Liver (tissue), 9 donors: ENCODE results near the gene SSX3. TPM values are rescaled to one million over a fixed set of nuclear protein-coding genes. Genes with fewer than 3 reads are reported as not detected.
"Not testable (repeated sequence)": the region's sequence is repeated elsewhere in the genome, so short reads cannot be mapped to it uniquely, and the experiment has no call there.

Experiments
- DNase-seq: peaks from one replicate; pipeline ENCODE4 v3.0.0-alpha.2; 2017; ENCODE audit warnings: low spot score
- H3K27ac ChIP-seq, 2 donors: one replicate each; pipeline ENCODE4 v1.7.0; 2013; ENCODE audit warnings: inconsistent platforms in 2 of 2, low read length in 2 of 2, control low read depth in 1 of 2, low read depth in 1 of 2, mild to moderate bottlenecking in 1 of 2
- H3K27me3 ChIP-seq, 4 donors: one replicate each; pipeline versions ENCODE4 v1.6.1 to v1.7.0; 2013; ENCODE audit warnings: low read length in 3 of 4, inconsistent platforms in 1 of 4, mild to moderate bottlenecking in 1 of 4, moderate library complexity in 1 of 4; ENCODE audit not compliant: control insufficient read depth in 4 of 4, insufficient read depth in 4 of 4
- H3K36me3 ChIP-seq, 4 donors: one replicate each; pipeline versions ENCODE4 v1.6.1 to v1.7.0; 2013; ENCODE audit warnings: low read length in 3 of 4, mild to moderate bottlenecking in 3 of 4, low read depth in 1 of 4, moderate library complexity in 1 of 4; ENCODE audit not compliant: control insufficient read depth in 4 of 4, insufficient read depth in 3 of 4
- H3K4me1 ChIP-seq, 4 donors: one replicate each; pipeline versions ENCODE4 v1.6.1 to v1.7.0; 2013; ENCODE audit warnings: low read length in 3 of 4, mild to moderate bottlenecking in 3 of 4, moderate library complexity in 1 of 4; ENCODE audit not compliant: control insufficient read depth in 4 of 4, insufficient read depth in 4 of 4
- H3K4me3 ChIP-seq, 3 donors: one replicate each; pipeline versions ENCODE4 v1.6.1 to v1.7.0; 2013; ENCODE audit warnings: low read length in 3 of 3, control low read depth in 1 of 3, low read depth in 1 of 3, mild to moderate bottlenecking in 1 of 3
- H3K9ac ChIP-seq, 2 donors: one replicate each; pipeline ENCODE4 v1.7.0; 2013; ENCODE audit warnings: low read length in 2 of 2, mild to moderate bottlenecking in 2 of 2, moderate library complexity in 2 of 2, control low read depth in 1 of 2, low read depth in 1 of 2
- H3K9me3 ChIP-seq, 4 donors: one replicate each; pipeline versions ENCODE4 v1.6.1 to v1.7.0; 2013; ENCODE audit warnings: low read length in 3 of 4; ENCODE audit not compliant: control insufficient read depth in 4 of 4
- WGBS: extraction: QIAGEN DNeasy Blood & Tissue Kit; methylation state at CpG from one replicate; pipeline ENCODE4 v1.1.7; 2013; 5-methylcytosine and 5-hydroxymethylcytosine counted together
- polyA plus RNA-seq, 2 donors: library from polyadenylated mRNA; stranded (reverse) in 1 of 2; unstranded in 1 of 2; fragments of 200-250 nt in 1 of 2; fragments of >200 nt in 1 of 2; fragmentation: Nextera tagmentation in 1 of 2; extraction: Ambion mirVana in 1 of 2; gene quantifications; one replicate each; pipeline versions ENCODE4 v1.2.1 to v1.2.3, GENCODE V29; 2013 to 2015
- total RNA-seq, 2 donors: library from RNA; depleted of rRNA; stranded (reverse); fragments of >200 nt; gene quantifications; one replicate each; pipeline ENCODE4 v1.2.3, GENCODE V29; 2014
- donor health status: healthy.
- donor health status: healthy.
- donor health status: healthy.
- donor health status: healthy.
- donor health status: healthy.

The SSX3 gene, protein sequence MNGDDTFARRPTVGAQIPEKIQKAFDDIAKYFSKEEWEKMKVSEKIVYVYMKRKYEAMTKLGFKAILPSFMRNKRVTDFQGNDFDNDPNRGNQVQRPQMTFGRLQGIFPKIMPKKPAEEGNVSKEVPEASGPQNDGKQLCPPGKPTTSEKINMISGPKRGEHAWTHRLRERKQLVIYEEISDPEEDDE
- not detected for total RNA-seq
- not detected for polyA plus RNA-seq

DNA sequence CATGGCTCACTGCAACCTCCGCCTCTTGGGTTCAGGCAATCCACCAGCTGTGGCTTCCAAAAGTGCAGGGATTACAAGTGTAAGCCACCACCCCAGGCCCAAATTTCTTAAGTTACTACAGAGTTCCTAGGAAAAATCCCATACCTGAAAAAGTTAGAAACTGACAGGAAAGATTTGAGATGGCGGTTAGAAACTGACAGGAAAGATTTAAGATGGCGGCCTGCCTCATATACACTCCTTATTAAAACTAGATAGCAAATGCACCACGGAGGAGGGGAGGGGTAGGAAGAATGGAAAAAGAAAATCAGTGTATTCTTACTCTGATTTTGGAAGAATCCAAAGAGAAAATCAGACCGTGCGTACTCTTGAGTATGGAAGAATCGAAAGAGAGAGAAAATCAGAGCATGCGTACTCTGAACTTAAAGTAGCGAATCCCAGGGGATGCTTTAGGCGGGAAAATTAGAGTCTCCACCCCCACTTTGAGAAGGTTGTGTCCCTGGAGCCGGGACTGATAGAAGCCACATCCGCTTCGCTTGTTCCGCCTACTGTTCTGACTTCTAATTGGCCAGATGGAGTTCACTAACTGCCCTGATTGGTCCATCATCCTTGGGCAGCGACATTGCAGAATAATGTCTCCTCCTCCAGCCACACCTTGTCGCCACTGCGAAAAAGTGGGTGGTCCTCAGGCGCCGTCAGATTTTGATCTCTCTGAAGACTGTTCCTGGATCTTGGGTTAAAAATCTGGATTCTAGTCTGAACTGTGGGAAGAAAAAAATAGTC, at the start of gene SSX3:
SSX3 (minus strand) TSS at position 389 of the 780 bp plus-strand sequence. CDS start 1,454 bp downstream, outside the sequence.
- not testable (repeated sequence) for H3K4me3 ChIP-seq, H3K9me3 ChIP-seq, H3K27ac ChIP-seq, H3K27me3 ChIP-seq, H3K9ac ChIP-seq, H3K36me3 ChIP-seq, H3K4me1 ChIP-seq, DNase-seq
- 91% methylated on average over 19 of the region's 19 CpGs for WGBS

DNA sequence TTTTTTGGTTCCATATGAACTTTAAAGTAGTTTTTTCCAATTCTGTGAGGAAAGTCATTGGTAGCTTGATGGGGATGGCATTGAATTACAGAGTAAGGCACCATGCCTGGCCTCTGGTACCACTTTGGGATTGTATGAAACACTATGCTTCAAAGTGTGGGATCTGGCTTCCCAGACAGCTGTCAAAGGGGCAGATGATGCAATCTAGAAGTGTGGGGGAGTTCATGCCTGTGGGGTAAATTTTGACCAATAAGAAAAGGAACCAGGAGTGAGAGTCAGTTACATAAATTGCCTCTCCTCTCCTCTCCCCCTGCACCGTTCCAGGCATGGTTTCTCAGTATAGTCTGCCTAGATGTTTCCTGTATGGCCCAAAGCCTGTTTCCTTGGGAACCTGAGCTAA, 41.3 kb upstream of the SSX3 start:
- not testable (repeated sequence) for H3K27me3 ChIP-seq, H3K27ac ChIP-seq, H3K9ac ChIP-seq, DNase-seq, H3K4me3 ChIP-seq, H3K36me3 ChIP-seq, H3K9me3 ChIP-seq, H3K4me1 ChIP-seq
- 18% methylated on average over 1 of the region's 1 CpG for WGBS

DNA sequence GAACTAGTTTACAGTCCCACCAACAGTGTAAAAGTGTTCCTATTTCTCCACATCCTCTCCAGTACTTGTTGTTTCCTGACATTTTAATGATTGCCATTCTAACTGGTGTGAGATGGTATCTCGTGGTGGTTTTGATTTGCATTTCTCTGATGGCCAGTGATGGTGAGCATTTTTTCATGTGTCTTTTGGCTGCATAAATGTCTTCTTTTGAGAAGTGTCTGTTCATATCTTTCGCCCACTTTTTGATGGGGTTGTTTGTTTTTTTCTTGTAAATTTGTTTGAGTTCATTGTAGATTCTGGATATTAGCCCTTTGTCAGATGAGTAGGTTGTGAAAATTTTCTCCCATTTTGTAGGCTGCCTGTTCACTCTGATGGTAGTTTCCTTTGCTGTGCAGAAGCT, 40.4 kb upstream of the SSX3 start:
- H3K9me3 ChIP-seq, H3K27ac ChIP-seq, DNase-seq, H3K27me3 ChIP-seq, H3K9ac ChIP-seq, H3K36me3 ChIP-seq, H3K4me3 ChIP-seq, H3K4me1 ChIP-seq: not testable (repeated sequence)
- WGBS = 81% methylated on average over 1 of the region's 2 CpGs

DNA sequence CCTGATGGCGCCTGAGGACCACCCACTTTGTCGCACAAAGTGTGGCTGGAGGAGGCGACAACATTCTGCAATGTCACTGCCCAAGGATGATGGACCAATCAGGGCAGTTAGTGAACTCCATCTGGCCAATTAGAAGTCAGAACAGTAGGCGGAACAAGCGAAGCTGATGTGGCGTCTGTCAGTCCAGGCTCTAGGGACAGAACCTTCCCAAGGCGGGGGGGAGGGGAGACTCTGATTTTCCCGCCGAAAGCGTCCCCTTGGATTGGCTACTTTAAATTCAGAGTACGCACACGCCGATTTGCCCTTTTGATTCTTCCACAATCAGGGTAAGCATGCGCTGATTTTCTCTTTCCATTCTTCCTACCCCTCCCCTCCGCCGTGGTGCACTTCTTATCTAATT, 26.7 kb upstream of the SSX3 start, which contains the start of gene SSX4:
SSX4 (plus strand) TSS at position 301 of the 400 bp plus-strand sequence. CDS start 515 bp downstream, outside the sequence.
- H3K27ac ChIP-seq, H3K9me3 ChIP-seq, H3K27me3 ChIP-seq, H3K4me3 ChIP-seq, H3K36me3 ChIP-seq, DNase-seq, H3K9ac ChIP-seq, H3K4me1 ChIP-seq: not testable (repeated sequence)
- WGBS = no CpG with 5 or more reads among the region's 16 CpGs

DNA sequence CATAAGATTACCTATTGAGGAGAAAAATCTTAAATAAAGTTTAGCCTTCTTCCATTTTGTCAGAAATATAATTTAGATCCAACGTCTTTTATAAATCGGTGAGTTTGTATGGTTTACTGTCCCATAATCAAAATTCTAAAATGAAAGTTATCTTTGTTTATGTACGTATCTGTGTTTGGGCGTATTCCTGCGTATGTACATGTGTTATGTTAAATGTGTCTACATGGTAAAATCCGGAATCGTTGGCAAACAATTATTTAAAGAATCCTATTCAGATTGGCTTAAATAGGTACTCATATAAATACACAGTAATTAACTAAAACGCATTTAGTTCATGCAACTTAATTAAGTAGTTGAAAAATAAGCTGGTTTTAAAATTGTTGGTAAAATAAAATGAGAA, 13.9 kb upstream of the SSX3 start:
- H3K4me3 ChIP-seq, DNase-seq, H3K9me3 ChIP-seq, H3K4me1 ChIP-seq, H3K27me3 ChIP-seq, H3K36me3 ChIP-seq, H3K9ac ChIP-seq, H3K27ac ChIP-seq: not testable (repeated sequence)
- no CpG with 5 or more reads among the region's 8 CpGs for WGBS

DNA sequence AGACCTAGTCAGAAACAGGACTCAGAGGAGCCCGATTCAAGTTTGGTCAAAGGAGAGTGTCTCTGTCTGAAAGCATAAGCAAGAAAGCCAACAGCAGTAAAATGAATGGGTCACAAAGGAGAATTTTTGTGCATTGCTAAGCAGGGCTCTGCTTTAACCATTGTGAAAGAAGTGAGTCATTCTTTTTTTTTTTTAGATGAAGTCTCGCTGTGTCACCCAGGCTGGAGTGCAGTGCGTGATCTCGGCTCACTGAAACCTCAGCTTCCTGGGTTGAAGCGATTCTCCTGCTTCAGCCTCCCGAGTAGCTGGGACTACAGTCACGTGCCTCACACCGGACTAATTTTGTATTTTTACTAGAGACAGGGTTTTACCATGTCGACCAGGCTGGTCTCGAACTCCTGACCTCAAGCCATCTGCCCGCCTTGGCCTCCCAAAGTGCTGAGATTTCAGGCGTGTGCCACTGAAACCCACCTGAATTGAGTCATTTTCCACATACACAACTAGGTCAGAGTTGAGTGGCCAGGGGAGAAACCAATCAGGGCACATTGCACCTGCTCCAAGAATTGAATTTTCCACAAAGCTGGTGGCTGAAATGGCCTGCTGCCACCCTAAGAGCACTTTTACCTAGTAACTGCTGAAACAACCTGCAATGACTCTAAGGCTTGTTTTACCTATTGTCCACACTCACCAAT, 11.4 kb upstream of the SSX3 start:
- not testable (repeated sequence) for H3K9me3 ChIP-seq, H3K4me1 ChIP-seq, H3K27ac ChIP-seq, DNase-seq, H3K9ac ChIP-seq, H3K27me3 ChIP-seq, H3K4me3 ChIP-seq, H3K36me3 ChIP-seq
- WGBS = no CpG with 5 or more reads among the region's 12 CpGs

DNA sequence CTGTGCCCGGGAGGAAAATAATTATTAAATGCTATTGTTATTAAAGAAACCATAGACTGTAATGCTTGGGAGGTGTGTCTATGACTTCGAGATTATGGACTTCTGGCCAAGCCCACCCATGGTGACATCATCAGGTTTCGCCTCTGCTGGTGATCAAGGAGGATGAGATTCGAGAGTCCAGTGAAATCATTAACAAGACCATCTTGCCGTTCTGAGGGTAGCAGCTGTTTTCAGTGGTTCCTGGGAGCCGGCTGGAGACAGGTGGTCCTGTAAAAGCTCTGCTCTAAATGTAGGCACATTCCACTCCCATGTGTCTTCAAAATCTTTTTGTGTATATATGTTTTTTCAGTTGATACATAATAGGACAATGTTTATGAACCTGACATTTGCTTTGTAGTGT, 2.8 kb upstream of the SSX3 start:
- not testable (repeated sequence) for H3K9ac ChIP-seq, H3K27me3 ChIP-seq, H3K4me1 ChIP-seq, H3K4me3 ChIP-seq, DNase-seq, H3K9me3 ChIP-seq, H3K36me3 ChIP-seq, H3K27ac ChIP-seq
- 71% methylated on average over 6 of the region's 6 CpGs for WGBS
